NCI-H446 treated with DMSO at 0.1 percent for 48 hours (cell line): ENCODE results near the gene PRKG2.

Experiments
- DNase-seq: peaks from one replicate; lab custom pipeline; 2025; lab: John Stamatoyannopoulos, UW

PRKG2 gene

GRCh38 chr4:81093720-81094401 lies 121.2 kb downstream of the PRKG2 start:
- no peak for DNase-seq

- no peak for DNase-seq
Measured at GRCh38 chr4:81085979-81086378, 129.0 kb downstream of the PRKG2 start.

DNA sequence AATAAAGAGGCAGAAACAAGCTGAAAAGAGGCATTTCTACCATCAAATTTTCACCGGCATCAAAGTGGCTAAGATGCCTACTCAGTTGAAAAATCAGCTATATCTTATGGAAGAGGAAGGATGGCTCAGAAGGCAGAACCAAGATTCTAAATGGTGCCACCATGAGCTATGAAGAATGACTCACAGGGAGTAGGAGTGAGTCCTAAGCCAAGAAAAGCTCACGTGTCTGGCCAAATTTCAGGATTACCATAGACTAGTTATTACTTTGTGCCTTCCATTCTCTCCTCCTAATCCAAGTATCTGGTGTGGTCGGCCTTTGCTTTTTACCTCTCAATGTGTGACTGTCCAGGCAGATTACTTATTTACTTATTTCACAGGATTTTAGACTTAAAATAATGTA lies 129.7 kb downstream of the PRKG2 start:
- DNase-seq: peak; percentile 5

- no peak for DNase-seq
Measured at GRCh38 chr4:81084634-81085033, 130.4 kb downstream of the PRKG2 start.

DNA sequence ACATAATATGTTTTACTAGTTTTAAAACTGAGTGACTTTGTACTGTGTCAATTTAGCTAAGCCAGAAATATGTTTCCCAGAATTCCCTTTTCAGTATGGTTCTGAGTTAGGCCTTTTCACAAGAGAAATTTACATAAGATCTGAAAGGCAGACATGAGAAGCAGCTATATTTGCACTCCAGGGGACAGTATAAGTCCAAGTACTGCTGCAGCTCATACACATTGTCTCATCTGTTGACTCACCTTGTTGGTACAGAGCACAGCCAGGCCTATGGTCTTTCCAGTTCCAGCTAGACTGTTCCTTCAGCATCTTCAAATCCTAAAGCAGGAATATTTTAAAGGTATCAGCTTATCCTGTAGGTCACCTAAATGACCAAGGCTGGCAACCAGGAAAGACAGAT lies 131.0 kb downstream of the PRKG2 start:
- no peak for DNase-seq

- DNase-seq: no peak
Measured at GRCh38 chr4:81081156-81081555, 133.9 kb downstream of the PRKG2 start.

- DNase-seq: no peak
Measured at GRCh38 chr4:81071013-81071412, 144.0 kb downstream of the PRKG2 start.

DNA sequence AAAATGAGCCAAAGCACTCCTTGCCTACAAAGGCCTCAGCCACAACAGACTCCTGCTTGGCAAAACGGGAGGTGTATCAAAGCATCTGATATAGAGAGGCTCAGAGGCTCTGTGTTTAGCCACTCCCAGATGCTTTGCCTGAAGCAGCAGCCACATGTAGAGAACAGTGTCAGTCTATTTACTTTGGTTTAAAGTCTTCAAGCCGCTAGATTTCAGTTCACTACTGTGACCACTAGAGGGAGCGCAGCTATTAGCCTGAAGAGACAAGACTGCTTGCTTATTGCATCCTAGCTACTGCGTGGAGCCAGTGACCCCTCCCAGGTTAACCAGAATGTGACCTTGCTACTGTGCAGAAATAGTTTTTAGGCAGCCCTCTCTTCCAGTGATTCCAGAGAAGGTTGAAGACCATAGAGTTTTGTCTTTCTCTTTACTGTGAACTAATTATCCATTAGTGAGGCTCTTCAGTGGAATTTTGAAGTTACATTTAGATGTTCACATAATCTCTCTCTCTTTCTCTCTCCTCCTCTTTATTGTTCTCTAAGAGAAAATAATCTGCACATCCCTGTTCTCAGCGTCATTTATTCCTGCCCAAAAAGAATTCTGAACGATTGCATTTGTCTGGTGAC lies 145.2 kb downstream of the PRKG2 start:
- peak; percentile 35 for DNase-seq

GRCh38 chr4:81065446-81065845 lies 149.6 kb downstream of the PRKG2 start:
- DNase-seq: no peak

GRCh38 chr4:81062001-81062400 lies 153.0 kb downstream of the PRKG2 start:
- DNase-seq: no peak

DNA sequence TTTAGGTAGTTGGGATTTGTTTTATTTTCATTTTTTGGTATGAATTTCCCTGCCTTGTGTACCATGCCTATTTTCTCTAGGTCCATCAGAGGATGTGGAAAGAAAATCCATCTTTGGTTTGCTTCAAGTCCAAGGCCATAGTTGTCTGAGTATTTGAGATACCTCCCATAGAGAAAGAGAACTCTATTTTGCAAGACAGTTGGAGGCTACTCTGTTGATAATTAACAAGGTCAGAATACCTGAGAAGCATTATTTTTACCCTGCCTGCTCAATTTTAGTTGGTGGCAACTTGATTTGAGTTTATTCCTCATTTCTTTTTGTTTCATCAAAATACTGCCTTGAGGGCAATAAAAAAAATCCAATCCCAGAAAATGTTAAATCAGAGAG lies 153.7 kb downstream of the PRKG2 start:
- no peak for DNase-seq

- no peak for DNase-seq
Measured at GRCh38 chr4:81060587-81061343, 154.3 kb downstream of the PRKG2 start.

DNA sequence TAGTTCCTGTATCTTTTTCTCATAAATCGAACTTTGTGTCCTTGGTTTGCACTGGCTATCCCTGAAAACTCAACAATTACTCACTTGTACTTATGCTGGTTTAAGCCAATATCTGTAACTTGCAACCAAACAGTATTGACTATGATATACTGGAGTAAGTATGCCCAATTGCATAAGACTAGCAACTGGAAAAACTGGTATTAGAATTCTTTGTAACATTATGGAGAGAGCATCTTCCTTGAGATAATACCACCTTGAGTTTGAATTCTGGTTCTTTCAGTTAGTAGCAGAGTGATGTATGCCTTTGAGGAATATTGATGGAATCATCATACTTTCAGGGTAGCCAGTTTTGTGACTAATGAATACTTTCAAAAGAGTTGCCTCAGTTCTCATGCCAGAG lies 156.4 kb downstream of the PRKG2 start:
- no peak for DNase-seq

- no peak for DNase-seq
Measured at GRCh38 chr4:81052119-81053068, 162.6 kb downstream of the PRKG2 start.

- DNase-seq: no peak
Measured at GRCh38 chr4:81049907-81050306, 165.1 kb downstream of the PRKG2 start.

DNA sequence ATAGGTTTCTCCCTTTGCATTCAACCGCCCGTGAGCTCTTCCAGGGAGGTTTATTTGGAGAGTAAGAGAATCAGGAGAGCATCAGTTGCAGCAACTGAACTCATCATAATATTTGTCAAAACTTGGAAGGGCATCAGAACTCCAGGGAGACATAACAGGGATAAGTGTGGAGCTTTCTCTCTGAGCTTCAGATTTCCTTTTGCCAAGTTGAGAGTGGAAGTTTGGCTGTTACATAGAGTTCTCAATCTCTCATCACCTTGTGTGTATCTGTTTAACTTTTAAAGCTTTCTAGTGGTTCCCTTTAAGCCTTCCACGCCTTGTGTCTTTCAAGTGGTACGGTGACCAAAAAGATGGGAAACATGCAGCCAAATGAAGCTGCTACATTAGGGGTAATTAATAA lies 165.7 kb downstream of the PRKG2 start:
- DNase-seq: no peak

- no peak for DNase-seq
Measured at GRCh38 chr4:81042578-81043365, 172.2 kb downstream of the PRKG2 start.

- DNase-seq: no peak
Measured at GRCh38 chr4:81040012-81040659, 174.9 kb downstream of the PRKG2 start.

GRCh38 chr4:81039351-81039972 lies 175.6 kb downstream of the PRKG2 start:
- no peak for DNase-seq

GRCh38 chr4:81038636-81039350 lies 176.2 kb downstream of the PRKG2 start:
- no peak for DNase-seq
